ENCODE results near the gene ZC3H7B.
"Not testable (repeated sequence)": the region's sequence is repeated elsewhere in the genome, so short reads cannot be mapped to it uniquely, and the experiment has no call there.

Gene ZC3H7B

GRCh38 chr22:41290262-41291221, 10.8 kb upstream of the ZC3H7B start:
- Histone ChIP-seq H3K36me3 (ENCODE audit: insufficient read depth, low read length) (no peaks in the 10 kb centered on the region), H3K9me3 (ENCODE audit: low read length) (no peaks in the 10 kb centered on the region), H3K27me3 (ENCODE audit: insufficient read depth, low read length) (no peaks in the 10 kb centered on the region), H2AFZ (ENCODE audit: low read depth, low read length) (no peak overlapping the region), H3K4me1 (ENCODE audit: insufficient read depth, low read length) (peaks cover 9% of the 10 kb centered on the region), H3K4me3 (ENCODE audit: low read length) (no peak overlapping the region)

- not testable (repeated sequence) for H3K4me1 ChIP-seq (ENCODE audit: insufficient read depth, low read length); H3K36me3 ChIP-seq (ENCODE audit: insufficient read depth, low read length); H3K4me3 ChIP-seq (ENCODE audit: low read length); H2AFZ ChIP-seq (ENCODE audit: low read depth, low read length); H3K27me3 ChIP-seq (ENCODE audit: insufficient read depth, low read length); H3K9me3 ChIP-seq (ENCODE audit: low read length)
Measured at GRCh38 chr22:41294816-41295215, 6.5 kb upstream of the ZC3H7B start.

DNA sequence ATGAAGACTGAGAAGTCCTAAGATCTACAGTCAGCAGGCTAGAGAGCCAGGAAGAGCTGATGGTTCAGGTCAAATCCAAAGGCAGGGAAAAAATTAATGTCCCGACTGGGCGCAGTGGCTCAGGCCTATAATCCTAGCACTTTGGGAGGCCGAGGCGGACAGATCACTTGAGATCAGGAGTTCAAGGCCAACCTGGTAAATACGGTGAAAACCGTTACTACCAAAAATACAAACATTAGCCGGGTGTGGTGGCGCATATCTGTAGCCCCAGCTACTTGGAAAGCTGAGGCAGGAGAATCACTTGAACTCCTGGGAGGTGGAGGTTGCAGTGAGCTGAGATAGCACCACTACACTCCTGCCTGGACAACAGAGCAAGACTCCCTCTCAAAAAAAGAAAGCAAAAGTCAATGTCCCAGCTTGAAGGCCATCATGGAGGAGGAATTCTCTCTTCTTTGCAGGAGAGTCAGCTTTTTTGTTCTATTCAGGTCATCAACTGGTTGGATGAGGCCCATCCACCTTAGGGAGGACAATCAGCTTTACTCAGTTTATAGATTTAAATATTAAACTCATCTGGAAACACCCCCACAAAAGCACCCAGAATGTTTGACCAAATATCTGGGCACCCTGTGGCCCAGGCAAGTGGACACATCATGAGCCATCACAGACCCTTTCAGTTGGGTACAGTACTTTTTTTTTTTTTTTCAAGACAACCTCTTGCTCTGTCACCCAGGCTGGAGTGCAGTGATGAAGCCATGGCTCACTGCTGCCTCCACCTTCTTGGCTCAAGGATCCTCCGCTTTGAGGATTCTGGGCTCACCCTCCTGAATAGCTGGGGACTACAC, 4.3 kb upstream of the ZC3H7B start:
- H3K9me3 ChIP-seq (ENCODE audit: low read length), result no peaks in the 10 kb centered on the region
- H3K27me3 ChIP-seq (ENCODE audit: insufficient read depth, low read length), result no peaks in the 10 kb centered on the region
- no peak overlapping the region for H2AFZ ChIP-seq (ENCODE audit: low read depth, low read length)
- peaks cover 5% of the 10 kb centered on the region for H3K4me1 ChIP-seq (ENCODE audit: insufficient read depth, low read length)
- H3K4me3 ChIP-seq (ENCODE audit: low read length), result no peak overlapping the region
- no peaks in the 10 kb centered on the region for H3K36me3 ChIP-seq (ENCODE audit: insufficient read depth, low read length)

- H3K27me3 ChIP-seq (ENCODE audit: insufficient read depth, low read length), result no peaks in the 10 kb centered on the region
- H3K4me1 ChIP-seq (ENCODE audit: insufficient read depth, low read length), result peaks cover 8% of the 10 kb centered on the region
- no peaks in the 10 kb centered on the region for H3K9me3 ChIP-seq (ENCODE audit: low read length)
- H3K36me3 ChIP-seq (ENCODE audit: insufficient read depth, low read length), result peaks cover 2% of the 10 kb centered on the region
- H3K4me3 ChIP-seq (ENCODE audit: low read length), result peak overlapping the region; percentile 91
- peak overlapping the region; percentile 84 for H2AFZ ChIP-seq (ENCODE audit: low read depth, low read length)
Measured at GRCh38 chr22:41300661-41301060, 664 bp upstream of the ZC3H7B start.

- H3K27me3 ChIP-seq (ENCODE audit: insufficient read depth, low read length), result no peaks in the 10 kb centered on the region
- peaks cover 8% of the 10 kb centered on the region for H3K4me1 ChIP-seq (ENCODE audit: insufficient read depth, low read length)
- H3K9me3 ChIP-seq (ENCODE audit: low read length), result no peaks in the 10 kb centered on the region
Measured at GRCh38 chr22:41302021-41302767, 869 bp downstream of the ZC3H7B start.

DNA sequence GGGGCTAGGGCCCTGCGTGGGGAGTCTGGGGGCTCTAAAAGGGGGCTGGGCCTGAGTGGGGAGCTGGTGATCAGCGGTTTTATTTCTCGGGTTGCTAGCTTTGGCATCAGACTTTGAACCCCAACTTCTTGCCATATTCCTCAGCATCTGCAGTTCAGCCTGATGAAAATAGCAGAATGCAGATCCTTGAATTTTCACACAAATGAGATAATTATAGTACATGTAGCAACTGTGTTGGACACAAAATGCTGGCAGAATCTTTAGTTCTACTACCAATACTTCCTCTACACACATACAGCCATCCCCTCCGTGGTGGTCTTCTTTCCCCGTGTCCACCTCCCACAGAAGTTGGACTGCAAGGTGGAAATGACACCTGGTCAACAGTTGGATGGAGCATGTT, 1.5 kb downstream of the ZC3H7B start:
- H3K4me3 ChIP-seq (ENCODE audit: low read length), result peak overlapping the region; percentile 91
- peaks cover 8% of the 10 kb centered on the region for H3K4me1 ChIP-seq (ENCODE audit: insufficient read depth, low read length)
- peak overlapping the region; percentile 84 for H2AFZ ChIP-seq (ENCODE audit: low read depth, low read length)
- no peaks in the 10 kb centered on the region for H3K27me3 ChIP-seq (ENCODE audit: insufficient read depth, low read length)
- H3K9me3 ChIP-seq (ENCODE audit: low read length), result no peaks in the 10 kb centered on the region
- H3K36me3 ChIP-seq (ENCODE audit: insufficient read depth, low read length), result peaks cover 7% of the 10 kb centered on the region

More at GRCh38 chr22:41302021-41302767, 869 bp downstream of the ZC3H7B start:
- Histone ChIP-seq H3K4me3 (ENCODE audit: low read length) (peak overlapping the region; percentile 91), H3K36me3 (ENCODE audit: insufficient read depth, low read length) (peaks cover 4% of the 10 kb centered on the region), H2AFZ (ENCODE audit: low read depth, low read length) (peak overlapping the region; percentile 84)

- no peak overlapping the region for H2AFZ ChIP-seq (ENCODE audit: low read depth, low read length)
Measured at GRCh38 chr22:41305646-41306045, 4.3 kb downstream of the ZC3H7B start.

DNA sequence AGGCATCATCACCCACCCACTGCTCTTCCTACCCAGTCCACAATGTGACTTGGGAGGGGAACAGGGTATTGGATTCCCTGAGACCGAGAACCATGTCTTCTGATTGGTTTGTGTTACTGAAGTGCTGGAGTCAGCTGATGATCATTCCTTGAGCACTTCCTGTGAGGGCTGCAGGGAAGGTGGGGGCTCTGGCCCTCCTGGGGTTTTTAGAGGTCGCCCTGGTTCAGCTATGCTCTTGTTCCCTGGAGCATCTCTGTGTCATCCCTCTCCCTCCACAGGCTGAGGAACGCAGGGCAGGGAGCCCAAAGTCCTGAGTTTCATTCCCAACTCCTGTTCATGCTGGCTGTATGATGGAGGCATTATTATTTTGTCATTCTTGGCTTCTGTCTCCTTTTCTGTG, 6.7 kb downstream of the ZC3H7B start:
- no peak overlapping the region for H2AFZ ChIP-seq (ENCODE audit: low read depth, low read length)

More at GRCh38 chr22:41305646-41306045, 4.3 kb downstream of the ZC3H7B start:
- Histone ChIP-seq H3K4me3 (ENCODE audit: low read length) (no peak overlapping the region), H3K4me1 (ENCODE audit: insufficient read depth, low read length) (peaks cover 10% of the 10 kb centered on the region), H3K27me3 (ENCODE audit: insufficient read depth, low read length) (no peaks in the 10 kb centered on the region), H3K36me3 (ENCODE audit: insufficient read depth, low read length) (peaks cover 14% of the 10 kb centered on the region), H3K9me3 (ENCODE audit: low read length) (peaks cover 5% of the 10 kb centered on the region)

GRCh38 chr22:41308544-41308947, 7.2 kb downstream of the ZC3H7B start:
- peaks cover 5% of the 10 kb centered on the region for H3K9me3 ChIP-seq (ENCODE audit: low read length)
- no peak overlapping the region for H3K4me3 ChIP-seq (ENCODE audit: low read length)
- H3K4me1 ChIP-seq (ENCODE audit: insufficient read depth, low read length), result peaks cover 2% of the 10 kb centered on the region
- no peaks in the 10 kb centered on the region for H3K27me3 ChIP-seq (ENCODE audit: insufficient read depth, low read length)
- H3K36me3 ChIP-seq (ENCODE audit: insufficient read depth, low read length), result peaks cover 14% of the 10 kb centered on the region
- no peak overlapping the region for H2AFZ ChIP-seq (ENCODE audit: low read depth, low read length)

More for the DNA sequence above, 6.7 kb downstream of the ZC3H7B start:
- H3K4me3 ChIP-seq (ENCODE audit: low read length), result no peak overlapping the region
- H3K36me3 ChIP-seq (ENCODE audit: insufficient read depth, low read length), result peaks cover 14% of the 10 kb centered on the region
- no peaks in the 10 kb centered on the region for H3K27me3 ChIP-seq (ENCODE audit: insufficient read depth, low read length)
- peaks cover 5% of the 10 kb centered on the region for H3K9me3 ChIP-seq (ENCODE audit: low read length)
- H3K4me1 ChIP-seq (ENCODE audit: insufficient read depth, low read length), result peaks cover 3% of the 10 kb centered on the region

GRCh38 chr22:41310336-41310735, 9.0 kb downstream of the ZC3H7B start:
- Histone ChIP-seq H2AFZ (ENCODE audit: low read depth, low read length) (no peak overlapping the region), H3K4me1 (ENCODE audit: insufficient read depth, low read length) (peaks cover 2% of the 10 kb centered on the region), H3K27me3 (ENCODE audit: insufficient read depth, low read length) (no peaks in the 10 kb centered on the region), H3K9me3 (ENCODE audit: low read length) (peaks cover 5% of the 10 kb centered on the region), H3K4me3 (ENCODE audit: low read length) (no peak overlapping the region), H3K36me3 (ENCODE audit: insufficient read depth, low read length) (peaks cover 18% of the 10 kb centered on the region)

GRCh38 chr22:41311487-41311886, 10.2 kb downstream of the ZC3H7B start:
- no peaks in the 10 kb centered on the region for H3K27me3 ChIP-seq (ENCODE audit: insufficient read depth, low read length)
- H3K36me3 ChIP-seq (ENCODE audit: insufficient read depth, low read length), result peaks cover 14% of the 10 kb centered on the region
- H3K4me1 ChIP-seq (ENCODE audit: insufficient read depth, low read length), result peaks cover 2% of the 10 kb centered on the region
- no peak overlapping the region for H3K4me3 ChIP-seq (ENCODE audit: low read length)
- H2AFZ ChIP-seq (ENCODE audit: low read depth, low read length), result no peak overlapping the region
- peaks cover 5% of the 10 kb centered on the region for H3K9me3 ChIP-seq (ENCODE audit: low read length)

DNA sequence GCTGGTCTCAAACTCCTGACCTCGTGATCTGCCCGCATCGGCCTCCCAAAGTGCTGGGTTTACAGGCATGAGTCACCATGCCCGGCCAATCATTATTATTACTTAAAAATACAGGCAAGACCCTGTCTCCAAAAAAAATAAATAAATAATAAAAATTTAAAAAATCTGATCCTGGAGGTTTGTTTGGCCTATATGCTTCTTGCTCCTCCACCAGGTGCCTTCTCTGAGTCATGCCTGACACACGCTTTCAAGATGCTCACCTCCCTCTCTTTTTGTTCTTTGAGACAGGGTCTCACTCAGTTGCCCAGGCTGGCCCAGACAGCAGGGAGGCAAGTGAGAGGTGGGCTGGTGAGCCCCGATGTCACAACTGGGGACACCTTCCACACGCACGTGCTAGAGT, 13.5 kb downstream of the ZC3H7B start:
- Histone ChIP-seq H3K9me3 (ENCODE audit: low read length) (peaks cover 2% of the 10 kb centered on the region), H2AFZ (ENCODE audit: low read depth, low read length) (no peak overlapping the region), H3K4me1 (ENCODE audit: insufficient read depth, low read length) (no peaks in the 10 kb centered on the region), H3K4me3 (ENCODE audit: low read length) (no peak overlapping the region), H3K36me3 (ENCODE audit: insufficient read depth, low read length) (peaks cover 4% of the 10 kb centered on the region), H3K27me3 (ENCODE audit: insufficient read depth, low read length) (no peaks in the 10 kb centered on the region)
